Peyer's patch (tissue), 4 donors: ENCODE measurements around the gene DNAJC6.

ENCODE experiments used
- POLR2A ChIP-seq, 2 donors: fragments of 450-650 bp; IDR thresholded peaks; one replicate each; pipeline ENCODE4 v1.5.1; 2017; ENCODE audit warnings: antibody characterized with exemption in 2 of 2, mild to moderate bottlenecking in 2 of 2, moderate library complexity in 2 of 2
- TF ChIP-seq, protein P1 (sequence below), 6 experiments: fragments of 450-650 bp in 4 of 6; fragments of 200-600 bp in 2 of 6; sonication (generic) in 1 of 6; IDR thresholded peaks; one replicate each; pipeline ENCODE4 v1.5.1; 2017 to 2019; ENCODE audit warnings: antibody characterized with exemption in 6 of 6, mild to moderate bottlenecking in 3 of 6, moderate library complexity in 1 of 6

- TF ChIP-seq, protein P1, sequence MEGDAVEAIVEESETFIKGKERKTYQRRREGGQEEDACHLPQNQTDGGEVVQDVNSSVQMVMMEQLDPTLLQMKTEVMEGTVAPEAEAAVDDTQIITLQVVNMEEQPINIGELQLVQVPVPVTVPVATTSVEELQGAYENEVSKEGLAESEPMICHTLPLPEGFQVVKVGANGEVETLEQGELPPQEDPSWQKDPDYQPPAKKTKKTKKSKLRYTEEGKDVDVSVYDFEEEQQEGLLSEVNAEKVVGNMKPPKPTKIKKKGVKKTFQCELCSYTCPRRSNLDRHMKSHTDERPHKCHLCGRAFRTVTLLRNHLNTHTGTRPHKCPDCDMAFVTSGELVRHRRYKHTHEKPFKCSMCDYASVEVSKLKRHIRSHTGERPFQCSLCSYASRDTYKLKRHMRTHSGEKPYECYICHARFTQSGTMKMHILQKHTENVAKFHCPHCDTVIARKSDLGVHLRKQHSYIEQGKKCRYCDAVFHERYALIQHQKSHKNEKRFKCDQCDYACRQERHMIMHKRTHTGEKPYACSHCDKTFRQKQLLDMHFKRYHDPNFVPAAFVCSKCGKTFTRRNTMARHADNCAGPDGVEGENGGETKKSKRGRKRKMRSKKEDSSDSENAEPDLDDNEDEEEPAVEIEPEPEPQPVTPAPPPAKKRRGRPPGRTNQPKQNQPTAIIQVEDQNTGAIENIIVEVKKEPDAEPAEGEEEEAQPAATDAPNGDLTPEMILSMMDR (IDR thresholded peaks at IDR 0.05), result no peak
- no peak for TF ChIP-seq POLR2A (IDR thresholded peaks at IDR 0.05)
Observed at GRCh38 chr1:65434255-65434654, 124.9 kb downstream of the DNAJC6 start.
